WTC11 (cell line): ENCODE results near the gene HIVEP2. TPM values are rescaled to one million over a fixed set of nuclear protein-coding genes. Genes with fewer than 3 reads are reported as not detected.

Experiments
- ATAC-seq: fragments of 200-7000 bp; cut with Tn5 transposase; 2 replicates; pipeline ENCODE4 v1.10.0; 2021; ENCODE audit warnings: mild to moderate bottlenecking, moderate library complexity
- CTCF ChIA-PET: fragments of 300-600 bp; sonication (Branson Sonifier 250); formaldehyde crosslinking; loops from one replicate; lab custom pipeline; 2021; ENCODE audit warnings: antibody characterized with exemption; lab: Charles Lee
- POLR2A ChIA-PET: fragments of 350-600 bp; sonication (Branson Sonifier 250); formaldehyde crosslinking; loops from one replicate; lab custom pipeline; 2021; ENCODE audit warnings: antibody characterized with exemption; lab: Charles Lee
- DNase-seq: peaks from one replicate; pipeline ENCODE4 v3.0.0; 2021; ENCODE audit warnings: low spot score
- H3K27ac Mint-ChIP-seq: 2 replicates; pipeline ENCODE4 v1.8.0; 2021; ENCODE audit warnings: mixed read lengths
- H3K27me3 Mint-ChIP-seq: 2 replicates; pipeline ENCODE4 v1.8.0; 2021; ENCODE audit warnings: low read depth, mild to moderate bottlenecking, moderate library complexity, mixed read lengths
- H3K36me3 Mint-ChIP-seq: 2 replicates; pipeline ENCODE4 v1.8.0; 2021; ENCODE audit warnings: mixed read lengths
- H3K4me1 Mint-ChIP-seq: 2 replicates; pipeline ENCODE4 v1.8.0; 2022; ENCODE audit warnings: mixed read lengths
- H3K4me3 Mint-ChIP-seq: 2 replicates; pipeline ENCODE4 v1.8.0; 2021; ENCODE audit warnings: mild to moderate bottlenecking, moderate library complexity, mixed read lengths
- H3K9me3 Mint-ChIP-seq: 2 replicates; pipeline ENCODE4 v1.8.0; 2021; ENCODE audit warnings: mixed read lengths
- ATF1 ChIP-seq: sonication (generic); formaldehyde crosslinking; IDR thresholded peaks from 2 replicates; pipeline ENCODE4 v1.8.1; 2023; ENCODE audit warnings: mild to moderate bottlenecking, moderate library complexity, missing genetic modification reagents
- ATF6 ChIP-seq: sonication (generic); formaldehyde crosslinking; IDR thresholded peaks from 2 replicates; pipeline ENCODE4 v1.8.1; 2023; ENCODE audit warnings: mild to moderate bottlenecking, missing genetic modification reagents
- EMX1 ChIP-seq: fragments of 250-450 bp; sonication (Bioruptor Pico); IDR thresholded peaks from 2 replicates; pipeline ENCODE4 v1.8.0; 2021; ENCODE audit warnings: mild to moderate bottlenecking
- FOXJ3 ChIP-seq: sonication (generic); formaldehyde crosslinking; IDR thresholded peaks from 2 replicates; pipeline ENCODE4 v1.9.0; 2021; ENCODE audit warnings: missing genetic modification reagents, mild to moderate bottlenecking, borderline replicate concordance
- FOXP4 ChIP-seq: sonication (generic); formaldehyde crosslinking; IDR thresholded peaks from 2 replicates; pipeline ENCODE4 v1.8.0; 2022; ENCODE audit warnings: mild to moderate bottlenecking, missing genetic modification reagents
- KAT7 ChIP-seq: sonication (generic); formaldehyde crosslinking; IDR thresholded peaks from 2 replicates; pipeline ENCODE4 v1.8.1; 2023; ENCODE audit warnings: missing genetic modification reagents, mild to moderate bottlenecking, borderline replicate concordance
- MAX ChIP-seq: sonication (generic); formaldehyde crosslinking; IDR thresholded peaks from 2 replicates; pipeline ENCODE4 v1.8.0; 2022; ENCODE audit warnings: mild to moderate bottlenecking, missing genetic modification reagents
- MXD4 ChIP-seq: fragments of 250-450 bp; sonication (Bioruptor Pico); IDR thresholded peaks from 2 replicates; pipeline ENCODE4 v1.8.0; 2021; ENCODE audit warnings: mild to moderate bottlenecking, moderate library complexity, borderline replicate concordance
- NFATC4 ChIP-seq: fragments of 250-450 bp; sonication (Bioruptor Pico); IDR thresholded peaks from 2 replicates; pipeline ENCODE4 v1.9.0; 2021; ENCODE audit warnings: mild to moderate bottlenecking
- NFYB ChIP-seq: sonication (generic); formaldehyde crosslinking; conservative IDR thresholded peaks from 2 replicates; pipeline ENCODE4 v1.8.0; 2022; ENCODE audit warnings: low read depth, missing genetic modification reagents
- PRDM15 ChIP-seq: sonication (generic); formaldehyde crosslinking; IDR thresholded peaks from 2 replicates; pipeline ENCODE4 v1.8.0; 2022; ENCODE audit warnings: missing genetic modification reagents
- PREB ChIP-seq: sonication (generic); formaldehyde crosslinking; IDR thresholded peaks from 2 replicates; pipeline ENCODE4 v1.8.1; 2022; ENCODE audit warnings: mild to moderate bottlenecking, missing genetic modification reagents, moderate library complexity, borderline replicate concordance
- TEAD1 ChIP-seq: sonication (generic); formaldehyde crosslinking; IDR thresholded peaks from 2 replicates; pipeline ENCODE4 v1.8.0; 2022; ENCODE audit warnings: mild to moderate bottlenecking, missing genetic modification reagents
- ZBTB21 ChIP-seq: sonication (generic); formaldehyde crosslinking; IDR thresholded peaks from 2 replicates; pipeline ENCODE4 v1.8.1; 2023; ENCODE audit warnings: mild to moderate bottlenecking, missing genetic modification reagents, borderline replicate concordance
- ZNF232 ChIP-seq: sonication (generic); formaldehyde crosslinking; IDR thresholded peaks from 2 replicates; pipeline ENCODE4 v1.8.0; 2022; ENCODE audit warnings: mild to moderate bottlenecking, missing genetic modification reagents
- ZNF416 ChIP-seq: fragments of 250-450 bp; sonication (Bioruptor Pico); IDR thresholded peaks from 2 replicates; pipeline ENCODE4 v1.9.0; 2021; ENCODE audit warnings: mild to moderate bottlenecking, inconsistent platforms
- ZNF423 ChIP-seq: fragments of 250-450 bp; sonication (Bioruptor Pico); IDR thresholded peaks from 2 replicates; pipeline ENCODE4 v2.1.2; 2022; ENCODE audit warnings: mild to moderate bottlenecking, moderate library complexity
- ZNF512 ChIP-seq: sonication (generic); formaldehyde crosslinking; IDR thresholded peaks from 2 replicates; pipeline ENCODE4 v1.8.1; 2022; ENCODE audit warnings: missing genetic modification reagents, borderline replicate concordance
- total RNA-seq: library from RNA; stranded (reverse); gene quantifications from 3 replicates; pipeline ENCODE4 v1.2.3, GENCODE V29; 2021

HIVEP2 gene
- total RNA-seq, 1 experiment from 2014 or later, result 11.5 TPM

- DNase-seq (no peak), ATAC-seq (no peak)
- Mint-ChIP-seq H3K36me3 (no peaks in the 10 kb centered on the region), H3K27me3 (no peaks in the 10 kb centered on the region), H3K27ac (no peak overlapping the region), H3K4me3 (no peak overlapping the region), H3K4me1 (peaks cover 14% of the 10 kb centered on the region), H3K9me3 (no peaks in the 10 kb centered on the region)
- TF ChIP-seq FOXP4 (CRISPR knock-in tag), result no peak
- TF ChIP-seq PREB, result no peak
- TF ChIP-seq NFATC4, result no peak
- no peak for TF ChIP-seq ATF1
- no peak for TF ChIP-seq EMX1 (CRISPR knock-in tag)
- no peak for TF ChIP-seq ZNF512 (CRISPR knock-in tag)
- TF ChIP-seq KAT7 (CRISPR knock-in tag), result no peak
- no peak for TF ChIP-seq FOXJ3 (CRISPR knock-in tag)
- TF ChIP-seq MAX (CRISPR knock-in tag), result no peak
- no peak for TF ChIP-seq ZNF423 (CRISPR knock-in tag)
- no peak for TF ChIP-seq ZBTB21 (CRISPR knock-in tag)
- TF ChIP-seq ATF6 (CRISPR knock-in tag), result no peak
- TF ChIP-seq ZNF232 (CRISPR knock-in tag), result no peak
- ChIA-PET POLR2A (no interaction called here), CTCF (no interaction called here)
Observed at GRCh38 chr6:142800240-142800639, 144.7 kb downstream of the HIVEP2 start.

GRCh38 chr6:142799639-142800038 lies 145.3 kb downstream of the HIVEP2 start:
- no peak overlapping the region for H3K27ac Mint-ChIP-seq
- peaks cover 14% of the 10 kb centered on the region for H3K4me1 Mint-ChIP-seq
- H3K36me3 Mint-ChIP-seq, result no peaks in the 10 kb centered on the region
- DNase-seq, result no peak
- TF ChIP-seq ZNF416 (CRISPR knock-in tag) (no peak), MXD4 (no peak), TEAD1 (CRISPR knock-in tag) (no peak), NFYB (CRISPR knock-in tag) (no peak), PRDM15 (CRISPR knock-in tag) (no peak)
- no peaks in the 10 kb centered on the region for H3K9me3 Mint-ChIP-seq
- ATAC-seq, result no peak
- H3K4me3 Mint-ChIP-seq, result no peak overlapping the region
- ChIA-PET POLR2A (interaction anchor here (0.7 kb wide), 1 partner anchor 11 kb away, joined by 3 read pairs; no protein-coding TSS in a partner anchor), CTCF (no interaction called here)
- no peaks in the 10 kb centered on the region for H3K27me3 Mint-ChIP-seq
